ENCODE measurements around the gene KLF6.
"Not testable (repeated sequence)": the region's sequence is repeated elsewhere in the genome, so short reads cannot be mapped to it uniquely, and the experiment has no call there.

Gene KLF6

GRCh38 chr10:3755440-3756359 lies 29.3 kb downstream of the KLF6 start:
- DNase-seq, result no peak

GRCh38 chr10:3754727-3755439 lies 30.1 kb downstream of the KLF6 start:
- DNase-seq, result no peak

- no peak for DNase-seq
Observed at GRCh38 chr10:3750854-3751253, 34.2 kb downstream of the KLF6 start.

GRCh38 chr10:3750006-3750816 lies 34.8 kb downstream of the KLF6 start:
- no peak for DNase-seq

- no peak for DNase-seq
Observed at GRCh38 chr10:3749600-3749999, 35.4 kb downstream of the KLF6 start.

- DNase-seq, result no peak
Observed at GRCh38 chr10:3749011-3749410, 36.0 kb downstream of the KLF6 start.

- no peak for DNase-seq
Observed at GRCh38 chr10:3748484-3748883, 36.5 kb downstream of the KLF6 start.

GRCh38 chr10:3747984-3748383 lies 37.0 kb downstream of the KLF6 start:
- DNase-seq, result no peak

- no peak for DNase-seq
Observed at GRCh38 chr10:3747248-3747960, 37.6 kb downstream of the KLF6 start.

- DNase-seq, result no peak
Observed at GRCh38 chr10:3746634-3747033, 38.4 kb downstream of the KLF6 start.

- DNase-seq, result peak; percentile 35
Observed at GRCh38 chr10:3745521-3745920, 39.5 kb downstream of the KLF6 start.

- no peak for DNase-seq
Observed at GRCh38 chr10:3741688-3742461, 43.1 kb downstream of the KLF6 start.

- no peak for DNase-seq
Observed at GRCh38 chr10:3740157-3740871, 44.7 kb downstream of the KLF6 start.

GRCh38 chr10:3738855-3739350 lies 46.1 kb downstream of the KLF6 start:
- DNase-seq, result no peak

- no peak for DNase-seq
Observed at GRCh38 chr10:3737864-3738263, 47.1 kb downstream of the KLF6 start.

- no peak for DNase-seq
Observed at GRCh38 chr10:3735175-3735574, 49.8 kb downstream of the KLF6 start.

- DNase-seq, result no peak
Observed at GRCh38 chr10:3734111-3734510, 50.9 kb downstream of the KLF6 start.

GRCh38 chr10:3732183-3732582 lies 52.8 kb downstream of the KLF6 start:
- DNase-seq, result not testable (repeated sequence)

GRCh38 chr10:3729397-3729976 lies 55.5 kb downstream of the KLF6 start:
- DNase-seq, result no peak

GRCh38 chr10:3728563-3728962 lies 56.4 kb downstream of the KLF6 start:
- DNase-seq, result no peak

- no peak for DNase-seq
Observed at GRCh38 chr10:3727268-3727667, 57.7 kb downstream of the KLF6 start.
